Measurements from ENCODE around the gene OS9.
A peak's percentile ranks its signal among the peaks of the same experiment; 100 is the strongest.
"Not testable (repeated sequence)": the region's sequence is repeated elsewhere in the genome, so short reads cannot be mapped to it uniquely, and the experiment has no call there.

Gene OS9

DNA sequence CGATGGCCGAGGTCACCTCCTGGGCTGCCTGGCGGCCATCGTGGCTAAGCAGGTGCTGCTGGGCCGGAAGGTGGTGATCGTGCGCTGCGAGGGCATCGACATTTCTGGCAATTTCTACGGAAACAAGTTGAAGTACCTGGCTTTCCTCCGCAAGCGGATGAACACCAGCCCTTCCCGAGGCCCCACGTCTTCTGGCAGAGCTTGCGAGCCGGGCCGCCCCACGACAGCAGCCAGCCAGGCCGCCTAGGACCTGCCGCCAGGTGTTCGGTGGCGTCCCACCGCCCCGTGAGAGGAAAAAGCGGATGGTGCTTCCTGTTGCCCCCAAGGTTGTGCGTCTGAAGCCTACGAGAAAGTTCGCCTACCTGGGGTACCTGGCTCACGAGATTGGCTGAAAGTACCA lies 19.2 kb upstream of the OS9 start:
- H3K4me3 ChIP-seq (ENCODE audit: low read length) = no peak overlapping the region
- TF ChIP-seq ZNF274 (IDR thresholded peaks at IDR 0.05; ENCODE audit: low read depth, low read length) = no peak

GRCh38 chr12:57677947-57678346 lies 16.0 kb upstream of the OS9 start:
- H3K4me3 ChIP-seq (ENCODE audit: low read length) = not testable (repeated sequence)

- no peak overlapping the region for H3K4me3 ChIP-seq (ENCODE audit: low read length)
- TF ChIP-seq ZNF274 (IDR thresholded peaks at IDR 0.05; ENCODE audit: low read depth, low read length) = no peak
Measured at GRCh38 chr12:57679697-57680096, 14.2 kb upstream of the OS9 start.

- no peak overlapping the region for H3K4me3 ChIP-seq (ENCODE audit: low read length)
- no peak for TF ChIP-seq ZNF274 (IDR thresholded peaks at IDR 0.05; ENCODE audit: low read depth, low read length)
Measured at GRCh38 chr12:57687862-57688261, 6.1 kb upstream of the OS9 start.

DNA sequence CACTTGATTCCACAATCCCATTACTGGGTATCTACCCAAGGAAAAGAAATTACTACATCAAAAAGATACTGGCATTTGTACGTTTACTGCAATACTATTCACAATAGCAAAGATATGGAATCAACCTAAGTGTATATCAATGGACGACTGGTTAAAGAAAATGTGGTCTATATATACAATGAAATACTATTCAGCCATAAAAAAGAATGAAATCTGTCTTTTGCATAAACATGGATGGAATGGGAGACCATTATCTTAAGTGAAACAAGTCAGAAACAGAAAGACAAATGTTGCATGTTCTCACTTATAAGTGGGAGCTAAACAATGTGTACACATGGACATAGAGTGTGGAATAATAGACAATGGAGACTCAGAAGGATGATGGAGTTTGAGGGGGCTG lies 5.0 kb upstream of the OS9 start:
- no peak for TF ChIP-seq ZNF274 (IDR thresholded peaks at IDR 0.05; ENCODE audit: low read depth, low read length)
- no peak overlapping the region for H3K4me3 ChIP-seq (ENCODE audit: low read length)

- H3K4me3 ChIP-seq (ENCODE audit: low read length) = no peak overlapping the region
- TF ChIP-seq ZNF274 (IDR thresholded peaks at IDR 0.05; ENCODE audit: low read depth, low read length) = no peak
Measured at GRCh38 chr12:57692500-57692899, 1.4 kb upstream of the OS9 start.

- no peak for TF ChIP-seq ZNF274 (IDR thresholded peaks at IDR 0.05; ENCODE audit: low read depth, low read length)
- H3K4me3 ChIP-seq (ENCODE audit: low read length) = no peak overlapping the region; the same call in 1 of the 2 replicates
Measured at GRCh38 chr12:57693317-57693658, 644 bp upstream of the OS9 start.

DNA sequence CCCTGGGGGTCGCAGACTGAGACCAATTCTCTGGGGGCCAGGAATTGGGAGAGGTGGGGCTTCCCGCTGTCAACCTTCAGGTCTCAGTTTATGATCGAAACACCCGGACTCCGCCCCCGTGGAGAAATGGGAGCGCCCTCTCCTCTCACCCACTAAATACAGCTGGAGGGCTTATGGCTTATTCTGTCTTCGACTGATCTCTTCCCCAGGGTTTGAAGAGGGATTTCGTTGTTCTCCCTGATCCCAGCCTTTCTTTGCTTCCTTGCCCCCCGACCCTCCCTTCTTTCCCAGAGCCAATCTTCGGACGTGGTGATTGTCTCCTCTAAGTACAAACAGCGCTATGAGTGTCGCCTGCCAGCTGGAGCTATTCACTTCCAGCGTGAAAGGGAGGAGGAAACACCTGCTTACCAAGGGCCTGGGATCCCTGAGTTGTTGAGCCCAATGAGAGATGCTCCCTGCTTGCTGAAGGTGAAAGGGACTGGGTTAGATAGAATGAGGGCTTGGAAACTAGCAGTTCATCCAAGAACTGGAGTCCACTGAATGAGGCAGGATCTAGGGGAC lies 607 bp downstream of the OS9 start:
- no peak for TF ChIP-seq ZNF274 (IDR thresholded peaks at IDR 0.05; ENCODE audit: low read depth, low read length)

DNA sequence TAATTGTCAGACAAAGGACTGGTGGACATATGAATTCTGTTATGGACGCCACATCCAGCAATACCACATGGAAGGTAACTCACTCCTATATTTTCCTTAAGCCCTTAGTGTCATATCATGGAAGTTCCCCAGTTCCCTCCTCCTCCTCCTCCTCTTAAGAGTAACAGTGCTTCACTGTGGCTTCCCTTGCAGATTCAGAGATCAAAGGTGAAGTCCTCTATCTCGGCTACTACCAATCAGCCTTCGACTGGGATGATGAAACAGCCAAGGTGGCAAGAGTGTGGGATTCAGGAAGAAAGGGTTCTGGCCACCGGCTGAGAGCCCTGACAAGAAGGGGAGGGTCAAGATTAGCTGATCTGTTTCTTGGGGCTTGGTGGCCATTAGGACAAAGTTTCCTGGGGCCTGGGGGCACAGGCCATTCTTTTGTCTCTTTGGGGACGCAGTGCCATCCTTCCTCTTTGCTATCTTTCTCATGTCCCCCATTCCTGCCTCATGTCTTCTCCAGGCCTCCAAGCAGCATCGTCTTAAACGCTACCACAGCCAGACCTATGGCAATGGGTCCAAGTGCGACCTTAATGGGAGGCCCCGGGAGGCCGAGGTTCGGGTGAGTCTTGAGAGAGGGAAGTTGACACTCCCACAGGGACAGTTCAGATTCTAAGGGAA lies 2.0 kb downstream of the OS9 start:
- H3K4me3 ChIP-seq (ENCODE audit: low read length) = no peak overlapping the region
- TF ChIP-seq ZNF274 (IDR thresholded peaks at IDR 0.05; ENCODE audit: low read depth, low read length) = no peak

More for the DNA sequence above, 607 bp downstream of the OS9 start:
- H3K4me3 ChIP-seq (ENCODE audit: low read length) = peak overlapping the region; percentile 89

- no peak overlapping the region for H3K4me3 ChIP-seq (ENCODE audit: low read length)
- no peak for TF ChIP-seq ZNF274 (IDR thresholded peaks at IDR 0.05; ENCODE audit: low read depth, low read length)
Measured at GRCh38 chr12:57697076-57697475, 3.1 kb downstream of the OS9 start.

- TF ChIP-seq ZNF274 (IDR thresholded peaks at IDR 0.05; ENCODE audit: low read depth, low read length) = no peak
- no peak overlapping the region for H3K4me3 ChIP-seq (ENCODE audit: low read length)
Measured at GRCh38 chr12:57698414-57698813, 4.5 kb downstream of the OS9 start.

DNA sequence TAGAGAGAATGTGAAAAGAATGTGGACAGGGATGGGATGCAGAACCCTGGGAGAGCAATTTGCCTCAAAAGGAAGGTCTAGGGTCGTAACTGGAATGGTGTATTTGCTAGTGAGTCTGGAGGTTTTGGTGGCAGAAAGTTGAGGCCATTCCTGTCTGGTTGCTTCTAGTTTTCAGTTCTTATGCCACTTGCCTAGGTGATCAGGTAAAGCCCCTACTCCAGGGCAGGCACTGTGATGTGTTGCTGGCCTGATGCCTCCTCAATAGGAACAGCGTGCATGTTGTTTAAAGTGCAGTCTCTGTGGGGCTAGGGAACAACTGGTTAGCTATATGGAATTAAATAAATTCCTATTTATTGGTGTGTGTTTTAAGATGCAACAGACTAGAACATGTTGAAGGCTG lies 6.4 kb downstream of the OS9 start:
- no peak overlapping the region for H3K4me3 ChIP-seq (ENCODE audit: low read length)
- no peak for TF ChIP-seq ZNF274 (IDR thresholded peaks at IDR 0.05; ENCODE audit: low read depth, low read length)

DNA sequence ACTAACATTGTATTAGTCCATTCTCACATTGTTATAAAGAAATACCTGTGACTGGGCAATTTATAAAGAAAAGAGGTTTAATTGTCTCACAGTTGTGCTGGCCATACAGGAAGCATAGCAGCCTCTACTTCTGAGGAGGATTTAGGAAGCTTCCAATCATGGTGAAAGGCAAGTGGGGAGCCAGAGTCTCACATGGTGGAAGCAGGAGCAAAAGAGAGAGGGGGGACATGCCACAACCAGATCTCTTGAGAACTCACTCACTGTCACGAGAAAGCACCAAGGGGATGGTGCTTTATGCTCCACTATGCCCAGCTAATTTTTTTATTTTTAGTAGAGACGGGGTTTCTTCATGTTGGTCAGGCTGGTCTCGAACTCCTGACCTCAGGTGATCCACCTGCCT lies 13.3 kb downstream of the OS9 start:
- H3K4me3 ChIP-seq (ENCODE audit: low read length) = no peak overlapping the region
- TF ChIP-seq ZNF274 (IDR thresholded peaks at IDR 0.05; ENCODE audit: low read depth, low read length) = no peak

DNA sequence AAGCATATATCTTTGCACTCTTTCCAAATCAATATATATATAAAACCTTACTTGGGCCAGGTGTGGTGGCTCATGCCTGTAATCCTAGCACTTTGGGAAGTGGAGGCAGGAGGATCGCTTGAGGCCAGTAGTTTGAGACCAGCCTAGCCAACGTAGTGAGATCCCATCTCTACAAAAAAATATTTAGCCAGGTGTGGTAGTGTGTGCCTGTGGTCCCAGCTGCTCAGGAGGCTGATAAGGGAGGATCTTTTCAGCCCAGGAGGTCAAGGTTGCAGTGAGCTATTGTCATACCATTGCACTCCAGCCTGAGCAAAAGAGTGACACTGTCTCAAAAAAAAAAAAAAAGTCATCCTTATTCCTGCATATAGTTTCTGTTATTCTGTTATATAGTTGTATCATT lies 14.4 kb downstream of the OS9 start:
- TF ChIP-seq ZNF274 (IDR thresholded peaks at IDR 0.05; ENCODE audit: low read depth, low read length) = no peak

GRCh38 chr12:57712701-57713100 lies 18.8 kb downstream of the OS9 start:
- no peak for TF ChIP-seq ZNF274 (IDR thresholded peaks at IDR 0.05; ENCODE audit: low read depth, low read length)
- H3K4me3 ChIP-seq (ENCODE audit: low read length) = no peak overlapping the region

More for the DNA sequence above, 14.4 kb downstream of the OS9 start:
- H3K4me3 ChIP-seq (ENCODE audit: low read length) = no peak overlapping the region

DNA sequence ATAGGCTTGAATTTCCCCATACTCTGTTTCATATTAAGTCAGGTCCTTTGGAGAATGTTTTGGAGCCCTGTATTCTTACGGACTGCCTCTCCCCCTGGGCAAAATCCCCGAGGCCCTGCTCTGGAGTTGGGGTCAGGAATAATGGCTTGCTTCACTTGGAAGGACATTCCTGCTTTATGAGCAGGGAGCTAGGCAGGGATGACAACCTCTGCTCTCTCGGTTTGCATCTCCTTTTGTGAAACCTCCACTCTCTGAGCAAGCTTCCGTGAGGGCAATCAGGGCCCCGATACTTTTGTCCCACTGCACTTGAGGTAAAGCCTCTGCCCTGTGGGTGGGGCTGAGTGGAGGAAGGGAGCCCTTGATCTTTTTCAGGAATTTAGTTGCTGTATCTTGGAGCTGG lies 19.3 kb downstream of the OS9 start:
- TF ChIP-seq ZNF274 (IDR thresholded peaks at IDR 0.05; ENCODE audit: low read depth, low read length) = no peak
- no peak overlapping the region for H3K4me3 ChIP-seq (ENCODE audit: low read length)

- H3K4me3 ChIP-seq (ENCODE audit: low read length) = not testable (repeated sequence)
Measured at GRCh38 chr12:57715036-57715748, 21.3 kb downstream of the OS9 start.

Data from GM08714 (cell line).